Tibial nerve (tissue), 3 donors: ENCODE results near the gene GPR55.

Source experiments
- POLR2A ChIP-seq, 2 donors: fragments of 450-650 bp; IDR thresholded peaks; one replicate each; pipeline ENCODE4 v1.6.1; 2017; ENCODE audit warnings: antibody characterized with exemption in 2 of 2, mild to moderate bottlenecking in 2 of 2, moderate library complexity in 2 of 2
- TF ChIP-seq, protein P1 (sequence below), 5 experiments: fragments of 200-600 bp in 3 of 5; fragments of 450-650 bp in 2 of 5; sonication (generic) in 3 of 5; IDR thresholded peaks; one replicate each; pipeline ENCODE4 v1.5.1; 2016 to 2019; ENCODE audit warnings: antibody characterized with exemption in 5 of 5, mild to moderate bottlenecking in 3 of 5, moderate library complexity in 2 of 5

DNA sequence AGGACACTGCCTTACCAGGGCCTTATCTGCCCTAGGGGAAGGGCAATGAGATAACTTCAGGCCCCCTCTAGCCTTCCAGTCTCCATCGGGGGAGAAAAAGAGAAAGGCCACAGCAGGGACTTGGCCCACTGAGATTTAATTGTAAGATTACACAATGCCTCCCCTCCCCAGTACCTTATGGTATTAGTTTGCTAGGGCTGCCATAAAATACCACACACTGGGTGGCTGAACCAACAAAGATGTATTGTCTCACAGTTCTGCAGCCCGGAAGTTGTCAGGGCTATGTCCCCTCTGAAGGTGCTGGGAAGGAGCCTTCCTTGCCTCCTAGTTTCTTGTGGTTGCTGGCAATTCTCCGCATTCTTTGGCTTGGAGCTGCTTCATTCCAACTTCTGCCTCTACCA is 36.0 kb upstream of the GPR55 start:
- no peak for TF ChIP-seq POLR2A (IDR thresholded peaks at IDR 0.05)
- TF ChIP-seq, protein P1, sequence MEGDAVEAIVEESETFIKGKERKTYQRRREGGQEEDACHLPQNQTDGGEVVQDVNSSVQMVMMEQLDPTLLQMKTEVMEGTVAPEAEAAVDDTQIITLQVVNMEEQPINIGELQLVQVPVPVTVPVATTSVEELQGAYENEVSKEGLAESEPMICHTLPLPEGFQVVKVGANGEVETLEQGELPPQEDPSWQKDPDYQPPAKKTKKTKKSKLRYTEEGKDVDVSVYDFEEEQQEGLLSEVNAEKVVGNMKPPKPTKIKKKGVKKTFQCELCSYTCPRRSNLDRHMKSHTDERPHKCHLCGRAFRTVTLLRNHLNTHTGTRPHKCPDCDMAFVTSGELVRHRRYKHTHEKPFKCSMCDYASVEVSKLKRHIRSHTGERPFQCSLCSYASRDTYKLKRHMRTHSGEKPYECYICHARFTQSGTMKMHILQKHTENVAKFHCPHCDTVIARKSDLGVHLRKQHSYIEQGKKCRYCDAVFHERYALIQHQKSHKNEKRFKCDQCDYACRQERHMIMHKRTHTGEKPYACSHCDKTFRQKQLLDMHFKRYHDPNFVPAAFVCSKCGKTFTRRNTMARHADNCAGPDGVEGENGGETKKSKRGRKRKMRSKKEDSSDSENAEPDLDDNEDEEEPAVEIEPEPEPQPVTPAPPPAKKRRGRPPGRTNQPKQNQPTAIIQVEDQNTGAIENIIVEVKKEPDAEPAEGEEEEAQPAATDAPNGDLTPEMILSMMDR (IDR thresholded peaks at IDR 0.05) = no peak
